GM18870 (cell line): ENCODE results near the gene ATP11B.

Experiments used
- ATAC-seq: cut with Tn5 transposase; IDR thresholded peaks from one replicate; pipeline ENCODE4 v1.9.1; 2021; ENCODE audit warnings: moderate library complexity; ENCODE audit not compliant: unreplicated experiment

ATP11B gene

DNA sequence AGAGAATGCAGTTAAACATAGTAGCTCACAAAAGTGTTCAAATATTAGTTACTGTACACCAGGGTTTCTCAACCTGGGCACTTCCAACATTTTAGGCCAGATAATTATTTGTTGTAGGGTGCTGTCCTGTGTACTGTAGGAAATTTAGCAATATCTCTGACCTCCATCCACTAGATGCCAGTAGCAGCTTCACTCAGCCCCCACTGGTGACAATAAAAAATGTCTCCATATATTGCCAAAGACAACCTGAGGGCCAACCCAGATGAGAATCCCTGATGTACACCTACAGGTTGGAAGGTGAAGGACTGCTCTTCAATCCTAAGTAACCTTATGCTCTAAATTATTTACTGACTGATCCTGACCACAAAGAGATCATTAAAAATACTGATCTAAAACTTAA, 154.6 kb downstream of the ATP11B start:
- ATAC-seq, result no peak

DNA sequence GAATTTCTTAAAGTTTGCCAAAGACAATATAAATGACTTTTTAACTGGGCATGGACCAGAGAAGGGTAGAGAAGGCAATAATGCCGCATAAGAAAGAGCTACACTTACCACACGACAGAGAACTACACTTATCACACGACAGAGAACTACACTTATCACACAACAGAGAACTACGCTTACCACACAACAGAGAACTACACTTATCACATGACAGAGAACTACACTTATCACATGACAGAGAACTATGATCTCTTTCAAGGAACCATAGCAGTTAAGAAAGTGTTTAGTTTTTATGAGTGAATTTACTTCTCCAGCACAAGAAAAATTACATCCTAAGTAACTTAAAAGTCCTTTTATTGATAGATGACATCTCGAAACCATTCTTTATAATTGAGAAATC, 155.0 kb downstream of the ATP11B start:
- ATAC-seq, result no peak

DNA sequence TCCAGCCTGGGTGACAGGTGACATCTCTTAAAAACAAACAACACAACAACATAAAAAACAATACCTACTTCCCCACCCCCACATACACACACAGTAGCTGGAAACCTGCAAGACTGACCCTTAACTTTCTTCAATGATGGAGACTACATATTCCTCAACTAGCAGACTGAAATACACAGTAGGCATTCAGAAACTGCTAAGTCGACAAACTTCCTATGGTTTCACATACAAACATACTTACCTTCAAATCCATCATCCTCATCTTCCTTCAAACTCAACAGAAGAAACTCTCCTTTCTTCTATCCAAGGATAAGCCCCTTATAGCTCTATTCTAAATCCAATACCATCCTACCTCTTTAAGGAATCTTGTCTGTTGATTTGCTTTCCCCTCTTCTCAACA, 156.4 kb downstream of the ATP11B start:
- ATAC-seq, result no peak

DNA sequence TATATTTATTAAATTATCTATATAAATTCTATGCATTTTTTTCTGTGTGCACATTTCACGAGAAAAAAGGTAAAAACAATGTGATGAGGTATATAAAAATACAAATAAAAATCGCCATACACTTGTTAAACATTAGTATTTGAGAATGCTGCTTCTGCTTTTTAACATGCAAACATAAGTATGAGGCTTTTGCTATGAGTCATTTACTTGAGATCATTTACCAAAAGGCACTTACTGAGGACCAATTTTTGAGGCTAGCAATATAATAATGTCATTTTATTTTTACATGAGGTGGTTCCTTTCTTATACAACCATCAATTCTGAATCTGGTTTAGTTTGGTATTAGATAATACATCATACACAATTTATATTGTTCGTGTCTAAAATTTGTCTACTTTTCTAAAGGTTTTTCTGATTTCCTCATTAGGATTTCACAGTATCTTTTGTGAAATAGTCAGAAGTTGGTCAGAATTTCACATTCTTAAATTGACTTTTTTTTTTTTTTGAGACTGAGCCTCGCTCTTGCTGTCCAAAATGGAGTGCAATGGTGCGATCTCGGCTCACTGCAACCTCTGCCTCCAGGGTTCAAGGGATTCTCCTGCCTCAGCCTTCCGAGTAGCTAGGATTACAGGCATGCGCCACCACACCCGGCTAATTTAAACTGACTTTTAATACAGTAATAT, 161.4 kb downstream of the ATP11B start:
- ATAC-seq, result peak; percentile 97

DNA sequence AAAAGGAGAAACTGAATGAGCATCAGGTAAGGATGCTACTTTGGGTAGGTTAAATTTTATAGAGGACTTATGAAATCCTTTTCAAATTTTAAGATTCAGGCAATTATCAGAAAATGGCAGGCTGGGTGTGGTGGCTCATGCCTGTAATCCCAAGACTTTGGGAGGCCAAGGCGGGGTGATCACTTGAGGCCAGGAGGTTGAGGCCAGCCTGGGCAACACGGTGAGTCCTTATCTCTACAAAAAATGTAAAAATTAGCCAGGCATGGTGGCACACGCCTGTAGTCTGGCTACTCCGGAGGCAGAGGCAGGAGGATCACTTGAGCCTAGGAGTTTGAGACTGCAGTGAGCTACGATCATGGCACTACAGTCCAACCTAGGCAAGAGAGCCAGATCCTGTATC, 163.9 kb downstream of the ATP11B start:
- no peak for ATAC-seq

DNA sequence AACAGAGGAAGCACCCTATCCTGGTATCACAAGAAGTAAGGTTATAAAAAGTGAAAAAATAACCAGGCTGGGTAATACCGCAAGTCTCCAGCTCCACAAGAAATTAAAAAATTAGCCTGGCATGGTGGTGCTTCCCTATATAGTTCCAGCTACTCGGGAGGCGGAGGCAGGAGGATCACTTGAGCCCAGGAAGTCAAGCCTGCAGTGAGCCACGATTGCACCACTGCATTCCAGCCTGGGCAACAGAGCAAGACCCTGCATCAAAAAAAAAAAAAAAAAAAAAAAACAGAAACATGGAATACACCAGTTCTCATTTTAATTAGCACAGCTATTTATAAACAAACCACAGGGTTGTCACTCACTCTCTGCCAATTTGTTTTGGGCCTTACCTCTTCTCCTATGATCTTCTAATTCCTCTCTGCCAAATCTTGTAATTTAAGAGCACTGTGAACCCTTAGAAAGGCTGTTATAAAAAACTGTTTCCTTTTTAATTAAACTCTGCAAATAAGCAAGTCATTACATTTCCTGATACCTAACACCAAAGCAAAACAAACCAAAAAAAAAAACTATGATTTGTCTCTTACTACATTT, 164.5 kb downstream of the ATP11B start:
- ATAC-seq, result no peak

DNA sequence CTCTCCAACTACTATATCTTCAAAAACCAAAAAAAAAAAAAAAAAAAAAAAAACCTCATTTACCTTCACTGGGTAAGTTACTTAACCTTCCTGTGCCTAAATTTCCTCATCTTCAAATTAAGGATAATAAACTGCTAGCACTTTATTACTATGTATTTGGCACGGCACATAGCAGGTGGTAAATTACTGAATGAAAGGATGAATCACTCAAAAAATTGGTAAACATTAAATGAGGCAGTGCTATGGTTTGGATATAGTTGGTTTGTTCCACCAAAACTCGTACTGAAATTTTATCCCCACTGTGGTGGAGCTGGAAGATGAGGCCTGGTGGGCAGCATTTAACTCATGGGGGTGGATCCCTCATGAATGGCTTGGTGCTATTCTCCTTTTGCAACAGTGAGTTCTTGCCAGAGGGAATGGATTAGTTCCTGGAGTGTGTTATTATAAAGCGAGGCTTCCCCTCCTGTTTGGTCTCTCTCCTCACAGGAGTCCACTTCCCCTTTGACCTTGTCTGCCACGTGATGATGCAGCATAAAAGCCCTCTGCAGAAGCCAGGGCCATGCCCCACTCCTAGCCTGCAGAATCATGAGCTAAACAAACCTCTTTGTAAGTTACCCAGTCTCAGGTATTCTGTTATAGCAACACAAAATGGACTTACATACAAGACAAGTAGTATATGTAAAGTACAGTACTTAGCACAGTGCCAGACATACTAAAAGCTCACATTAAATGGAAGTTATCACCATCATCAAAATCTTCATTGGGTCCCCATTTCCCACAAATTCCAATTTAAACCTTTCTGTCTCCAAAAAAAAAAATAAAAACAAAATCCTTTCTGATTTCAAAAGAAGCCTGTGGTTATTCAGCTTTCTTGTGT, 166.4 kb downstream of the ATP11B start:
- no peak for ATAC-seq

DNA sequence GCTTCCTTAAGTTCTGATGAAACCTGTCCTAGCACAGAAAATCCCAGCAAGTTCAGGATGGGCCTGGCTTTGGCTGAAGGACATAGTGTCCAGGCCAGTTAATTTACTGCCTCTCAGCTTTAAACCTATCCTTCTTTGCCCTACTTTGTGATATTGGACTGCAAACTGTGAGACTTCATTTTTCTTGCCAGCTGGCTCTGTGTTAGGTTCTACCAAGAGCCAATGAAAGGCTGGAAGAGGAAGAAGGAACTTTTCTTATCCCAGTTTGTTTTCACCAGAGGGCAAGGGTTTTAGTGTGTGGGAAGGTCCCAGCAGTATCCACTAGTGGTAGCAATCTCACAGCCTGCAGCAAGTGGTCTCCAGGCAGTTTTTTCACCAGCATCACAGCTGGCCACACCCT, 168.9 kb downstream of the ATP11B start:
- no peak for ATAC-seq

DNA sequence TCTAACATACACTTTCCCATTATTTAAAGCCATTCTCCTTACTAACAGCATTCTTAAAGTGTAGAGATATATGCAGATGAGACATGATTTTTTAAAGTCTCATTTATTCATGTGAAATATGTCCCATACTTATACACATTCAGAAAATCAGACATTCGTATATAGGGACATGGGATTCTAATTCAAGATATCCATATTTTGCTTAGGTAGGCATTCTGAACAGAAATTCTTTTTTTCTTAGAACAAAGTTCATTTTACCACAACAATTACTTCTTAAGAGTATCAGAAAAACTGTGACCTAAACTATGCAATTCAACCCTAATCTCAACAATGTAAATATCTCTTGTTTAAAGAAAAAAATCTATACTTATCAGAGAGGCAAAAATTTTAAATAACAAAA, 170.9 kb downstream of the ATP11B start:
- ATAC-seq, result no peak

DNA sequence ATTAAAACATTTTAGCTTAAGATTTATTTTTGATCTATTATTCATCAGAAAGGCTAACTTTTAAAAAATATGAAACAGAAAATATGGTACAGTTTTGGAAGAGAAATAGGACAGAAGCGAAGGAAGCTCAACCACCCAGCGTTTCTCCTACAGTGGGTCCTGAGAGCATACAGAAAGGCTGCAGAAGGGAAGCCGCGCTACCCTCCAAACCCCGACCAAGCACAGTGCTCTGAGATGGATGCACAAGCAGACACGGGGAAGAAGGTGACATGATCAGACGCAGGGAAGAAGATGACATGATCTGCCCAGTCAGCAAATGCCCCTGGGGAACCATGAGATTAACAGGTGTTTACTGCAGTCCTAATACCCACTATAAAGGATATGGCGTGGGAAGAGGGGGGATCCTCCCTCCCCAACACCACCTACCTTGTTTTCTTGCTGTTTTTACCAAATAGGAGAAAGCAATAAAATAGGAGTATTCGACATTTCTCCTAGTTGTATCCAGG, 172.6 kb downstream of the ATP11B start:
- no peak for ATAC-seq

DNA sequence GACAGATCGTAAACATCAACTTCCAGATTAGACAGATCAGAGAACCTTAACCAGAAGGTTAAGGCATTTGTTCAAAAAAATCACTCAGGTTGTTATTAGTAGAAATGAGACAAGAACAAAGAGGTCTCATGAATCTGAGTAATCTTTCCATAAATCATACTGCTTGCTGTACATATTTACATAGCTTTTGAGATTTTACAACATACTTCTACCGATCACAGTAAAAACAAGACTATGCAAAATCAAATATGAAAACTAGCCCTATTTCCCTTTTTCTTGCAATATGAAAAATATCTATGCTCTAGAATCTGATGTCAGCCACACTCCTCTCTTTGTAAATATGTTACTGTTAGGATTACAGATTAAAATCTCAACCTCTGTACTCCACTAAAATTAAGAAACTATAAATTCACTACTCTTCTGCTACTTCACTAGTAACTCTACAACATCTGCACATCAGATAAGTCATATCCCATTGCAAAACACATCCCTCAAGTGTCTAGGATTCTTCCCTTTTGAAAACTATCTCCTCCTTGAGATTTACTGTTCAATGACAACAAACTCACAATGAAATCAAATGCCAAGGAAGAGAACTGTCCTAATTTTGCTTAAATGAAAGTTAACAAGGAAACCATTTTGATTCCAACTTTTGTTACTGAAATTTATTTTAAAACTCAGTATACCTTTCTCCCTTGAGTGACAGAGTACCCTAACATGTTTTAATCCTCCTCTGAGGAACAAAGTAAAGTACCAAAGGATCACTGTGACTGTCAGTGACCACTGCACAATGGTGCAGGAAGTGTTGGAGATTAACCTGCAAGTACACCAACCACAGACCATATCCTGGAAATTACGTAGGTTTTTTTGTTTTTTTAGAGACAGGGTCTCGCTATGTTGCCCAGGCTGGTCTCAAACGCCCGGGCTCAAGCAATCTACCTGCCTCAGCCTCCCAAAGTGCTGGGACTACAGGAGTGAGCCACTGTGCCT, 174.2 kb downstream of the ATP11B start:
- peak; percentile 47 for ATAC-seq

DNA sequence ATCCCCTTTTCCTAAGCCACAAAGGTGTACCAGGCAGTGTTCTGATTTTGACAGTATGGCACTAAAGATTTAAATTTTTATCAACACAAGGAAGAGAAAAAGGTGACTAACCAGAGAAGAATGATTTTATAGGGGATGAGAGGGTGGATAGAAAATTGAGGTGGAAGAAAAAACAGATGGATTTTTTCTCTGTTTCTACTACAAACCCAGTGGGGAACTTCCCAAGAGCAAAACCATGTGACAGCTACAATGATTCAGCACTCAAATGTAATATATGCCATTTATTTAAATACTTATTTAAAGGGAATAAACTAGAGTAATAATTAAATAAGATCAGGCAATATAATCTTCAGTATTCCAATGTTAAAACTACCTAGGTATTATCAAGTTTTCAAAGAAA, 176.0 kb downstream of the ATP11B start:
- ATAC-seq, result no peak

DNA sequence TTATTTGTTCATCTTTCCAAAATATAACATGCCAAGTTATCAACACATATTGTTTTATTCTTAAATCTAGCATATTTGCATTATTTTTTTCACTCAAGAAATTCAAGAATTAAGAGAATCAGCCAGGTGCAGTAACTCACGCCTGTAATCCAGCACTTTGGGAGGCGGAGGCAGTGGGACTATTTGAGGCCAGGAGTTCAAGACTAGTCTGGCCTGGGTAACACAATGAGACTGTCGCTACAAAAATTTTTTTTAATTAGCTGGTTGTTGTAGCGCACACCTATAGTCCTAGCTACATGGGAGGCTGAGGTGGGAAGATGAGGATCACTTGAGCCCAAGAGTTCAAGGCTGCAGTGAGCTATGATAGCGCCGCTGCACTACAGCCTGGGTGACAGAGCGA, 176.5 kb downstream of the ATP11B start:
- ATAC-seq, result no peak

DNA sequence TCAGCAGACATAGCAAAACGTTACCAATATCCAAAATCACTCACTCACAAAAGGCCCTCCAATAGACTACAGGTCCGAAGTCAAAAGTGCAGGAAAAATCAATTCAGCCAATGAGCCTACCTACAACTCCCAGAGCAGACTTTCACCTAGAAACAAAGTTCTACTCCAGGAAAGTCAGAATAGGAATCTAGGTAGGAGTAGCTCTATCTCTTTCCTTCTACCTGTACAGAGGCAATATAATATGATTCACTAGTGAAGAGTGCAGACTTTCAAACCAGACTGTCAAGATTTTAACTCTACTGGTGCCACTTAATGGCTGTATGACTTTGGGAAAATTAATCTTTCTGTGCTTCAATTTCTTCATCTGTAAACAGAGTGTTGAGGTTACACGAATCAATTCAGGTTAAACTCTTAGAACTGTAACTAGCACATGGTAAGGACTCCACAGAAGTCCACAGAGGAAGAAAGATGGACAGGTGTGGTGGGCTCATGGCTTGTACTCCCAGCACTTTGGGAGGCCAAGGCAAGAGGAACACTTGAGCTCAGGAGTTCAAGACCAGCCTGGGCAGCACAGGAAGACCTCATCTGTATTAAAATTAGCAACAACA, 177.6 kb downstream of the ATP11B start:
- ATAC-seq, result no peak
